HFF-Myc (cell line): Measurements from ENCODE around the gene FBXL17.

Experiments used
- DNase-seq: peaks from one replicate; pipeline ENCODE4 v3.0.0-alpha.2; 2011; ENCODE audit warnings: low read depth; ENCODE audit errors: extremely low read depth
- H3K4me3 ChIP-seq: replicated peaks from 2 replicates; pipeline ENCODE4 v1.5.1; 2011; ENCODE audit warnings: low read depth, mild to moderate bottlenecking, control low read depth, low read length
- TF ChIP-seq, protein P1 (sequence below): IDR thresholded peaks from 2 replicates; pipeline ENCODE4 v1.5.1; 2012; ENCODE audit warnings: mild to moderate bottlenecking, low read depth, low read length, control low read depth; ENCODE audit errors: missing control alignments

Gene FBXL17

DNA sequence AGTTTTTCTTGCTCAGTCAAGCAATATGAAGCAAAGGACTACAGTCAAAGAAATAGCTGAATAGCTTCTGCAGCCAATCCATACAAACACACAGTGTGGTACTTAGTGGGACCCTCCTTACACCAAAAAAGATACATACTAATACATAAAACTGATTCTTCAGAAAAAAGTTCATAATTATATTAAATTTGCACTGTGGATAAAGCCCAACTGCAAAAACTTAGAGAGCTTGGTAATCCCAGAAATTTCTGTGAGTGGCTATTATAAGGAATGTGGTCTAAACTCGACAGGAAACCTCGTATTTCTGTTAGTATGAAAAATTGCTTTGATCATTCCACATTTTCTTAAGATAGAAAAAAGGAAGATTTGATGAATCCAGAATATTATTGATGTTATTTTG is 245.4 kb downstream of the FBXL17 start:
- DNase-seq = no peak
- TF ChIP-seq, protein P1, sequence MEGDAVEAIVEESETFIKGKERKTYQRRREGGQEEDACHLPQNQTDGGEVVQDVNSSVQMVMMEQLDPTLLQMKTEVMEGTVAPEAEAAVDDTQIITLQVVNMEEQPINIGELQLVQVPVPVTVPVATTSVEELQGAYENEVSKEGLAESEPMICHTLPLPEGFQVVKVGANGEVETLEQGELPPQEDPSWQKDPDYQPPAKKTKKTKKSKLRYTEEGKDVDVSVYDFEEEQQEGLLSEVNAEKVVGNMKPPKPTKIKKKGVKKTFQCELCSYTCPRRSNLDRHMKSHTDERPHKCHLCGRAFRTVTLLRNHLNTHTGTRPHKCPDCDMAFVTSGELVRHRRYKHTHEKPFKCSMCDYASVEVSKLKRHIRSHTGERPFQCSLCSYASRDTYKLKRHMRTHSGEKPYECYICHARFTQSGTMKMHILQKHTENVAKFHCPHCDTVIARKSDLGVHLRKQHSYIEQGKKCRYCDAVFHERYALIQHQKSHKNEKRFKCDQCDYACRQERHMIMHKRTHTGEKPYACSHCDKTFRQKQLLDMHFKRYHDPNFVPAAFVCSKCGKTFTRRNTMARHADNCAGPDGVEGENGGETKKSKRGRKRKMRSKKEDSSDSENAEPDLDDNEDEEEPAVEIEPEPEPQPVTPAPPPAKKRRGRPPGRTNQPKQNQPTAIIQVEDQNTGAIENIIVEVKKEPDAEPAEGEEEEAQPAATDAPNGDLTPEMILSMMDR = no peak
- no peak overlapping the region for H3K4me3 ChIP-seq

DNA sequence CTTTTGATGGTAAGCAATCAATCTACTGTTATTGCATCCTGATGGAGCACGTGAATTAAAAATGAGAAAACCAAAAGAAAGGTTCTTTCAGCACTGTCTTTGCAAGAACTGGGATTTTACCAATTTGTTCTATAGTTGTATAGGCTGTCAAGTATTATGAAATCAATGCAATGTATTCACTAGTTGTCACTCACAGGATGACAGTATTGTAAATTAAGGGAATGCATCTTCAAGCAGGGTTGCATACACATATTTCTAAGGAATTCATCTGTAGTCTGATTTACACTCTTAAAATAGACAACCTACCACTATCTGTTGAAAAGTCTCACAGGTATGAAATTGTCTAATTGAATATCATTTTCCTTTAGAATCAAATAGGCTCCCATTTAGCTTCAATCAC is 252.8 kb downstream of the FBXL17 start:
- H3K4me3 ChIP-seq = no peak overlapping the region
- TF ChIP-seq, protein P1 = no peak
- DNase-seq = no peak

DNA sequence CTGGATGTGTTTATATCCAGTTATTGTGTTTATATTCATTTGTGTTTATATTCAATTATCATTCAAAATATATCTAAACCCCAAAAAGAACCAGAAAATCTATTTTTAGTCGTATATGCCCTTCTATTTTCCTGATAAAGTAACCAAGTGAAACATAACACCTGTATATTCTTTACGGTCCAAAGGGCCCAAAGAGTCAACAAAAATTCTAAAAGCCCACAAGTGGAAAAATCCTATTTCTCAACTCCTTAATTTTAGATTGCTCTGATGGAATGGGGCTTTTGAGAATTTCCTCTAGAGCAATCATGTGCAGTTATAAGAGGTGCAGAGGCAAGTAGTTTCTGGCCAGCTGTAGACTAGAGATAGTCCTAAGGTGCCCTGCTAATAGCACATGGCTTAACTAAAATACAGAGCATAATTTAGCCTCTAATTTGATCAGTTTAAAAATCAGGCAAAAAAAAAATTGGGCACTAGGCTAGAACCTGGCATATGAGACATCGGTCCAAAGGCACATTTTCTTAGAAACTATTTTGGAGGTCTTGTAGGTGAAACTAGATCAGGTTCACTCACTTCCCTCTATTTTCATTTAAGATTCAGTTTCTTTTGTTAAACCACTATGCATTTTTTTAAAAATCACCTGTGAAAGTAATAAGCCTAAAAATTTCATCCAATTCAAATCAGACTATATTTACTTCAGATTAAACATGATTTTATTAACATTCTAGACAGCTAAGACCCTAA is 256.0 kb downstream of the FBXL17 start:
- H3K4me3 ChIP-seq = no peak overlapping the region
- DNase-seq = no peak
- TF ChIP-seq, protein P1 = no peak

DNA sequence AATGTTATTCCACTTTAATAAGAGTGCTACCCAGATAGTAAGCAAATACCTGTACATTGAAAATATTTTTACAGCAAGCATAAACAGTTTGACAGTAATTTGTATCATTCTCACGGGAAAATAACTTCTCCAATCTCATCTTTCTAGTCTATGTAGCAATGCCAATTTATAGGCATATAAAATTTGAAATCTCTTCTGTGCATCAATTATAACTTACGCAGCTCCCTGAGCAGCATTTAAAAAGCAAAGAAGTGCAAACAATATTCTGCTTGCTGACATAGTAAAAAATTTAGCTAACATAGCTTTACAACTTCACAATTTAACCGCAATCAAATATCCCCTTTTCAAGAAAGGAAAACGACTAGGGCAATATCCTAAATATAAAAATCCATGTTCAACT is 257.3 kb downstream of the FBXL17 start:
- DNase-seq = no peak
- TF ChIP-seq, protein P1 = no peak
- H3K4me3 ChIP-seq = no peak overlapping the region

DNA sequence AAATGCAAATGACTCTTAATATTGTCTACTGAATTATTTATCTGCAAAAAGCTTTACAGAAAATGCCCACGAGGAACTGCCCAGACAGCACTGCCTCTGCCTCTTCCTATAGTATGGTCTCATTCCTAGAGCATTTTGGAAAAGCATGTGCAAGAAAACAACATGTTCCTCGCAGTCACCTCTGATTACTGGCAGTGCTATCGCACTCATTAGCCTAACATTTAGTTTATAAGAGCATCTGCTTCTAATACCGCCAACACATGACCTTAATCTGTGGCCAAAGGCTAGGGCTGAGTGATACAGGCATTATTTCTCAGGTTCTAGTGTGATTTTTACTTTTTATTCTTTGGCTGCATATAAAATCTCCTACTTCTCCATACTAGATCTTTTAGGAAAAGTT is 259.2 kb downstream of the FBXL17 start:
- no peak overlapping the region for H3K4me3 ChIP-seq
- DNase-seq = no peak
- TF ChIP-seq, protein P1 = no peak

DNA sequence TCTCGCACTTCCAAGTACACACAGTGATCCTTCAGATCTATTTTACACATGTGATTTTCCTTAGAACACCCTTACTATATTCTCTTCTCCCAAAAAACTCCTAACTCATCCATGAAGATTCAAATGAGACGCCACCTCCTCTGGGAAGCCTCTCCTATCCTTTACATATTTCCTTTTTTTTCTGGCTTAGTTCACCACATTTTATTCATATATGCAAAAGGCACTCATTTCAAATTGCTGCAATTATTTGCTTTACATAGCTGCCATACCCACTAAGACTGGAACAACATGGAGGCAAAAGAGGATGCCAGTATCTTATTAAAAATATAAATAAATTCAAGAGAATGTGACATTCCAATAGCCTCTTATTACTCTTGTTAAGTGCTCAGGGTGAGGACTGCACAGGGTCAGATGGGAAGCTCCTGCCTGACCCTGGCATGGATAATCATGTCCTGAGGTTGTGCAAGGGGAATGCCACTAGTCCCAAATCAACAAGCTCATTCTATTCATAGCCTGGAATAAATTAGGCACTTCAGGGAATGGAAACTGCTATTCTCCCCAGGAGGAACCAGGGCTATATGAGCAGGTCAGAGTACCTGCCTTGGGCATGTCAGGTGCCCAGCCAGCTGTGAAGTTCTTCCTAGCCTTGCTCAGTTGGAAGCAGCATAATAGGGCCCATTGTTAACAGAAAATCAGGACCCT is 262.9 kb downstream of the FBXL17 start:
- no peak overlapping the region for H3K4me3 ChIP-seq
- TF ChIP-seq, protein P1 = no peak
- DNase-seq = no peak
